Stimulated activated CD8-positive, alpha-beta memory T cell treated with anti-CD3 and anti-CD28 coated beads, Interleukin-4, amount 100 ng/mL, for 24 hours (primary cell): ENCODE results near the gene ARPC5.
"Not testable (repeated sequence)": the region's sequence is repeated elsewhere in the genome, so short reads cannot be mapped to it uniquely, and the experiment has no call there.

ENCODE experiments used
- DNase-seq: peaks from one replicate; pipeline ENCODE4 v3.0.0-alpha.2; 2020; ENCODE audit warnings: low read depth

Gene ARPC5

GRCh38 chr1:183646776-183647175 is 11.2 kb upstream of the ARPC5 start:
- DNase-seq, result no peak

GRCh38 chr1:183645531-183645930 is 9.9 kb upstream of the ARPC5 start:
- DNase-seq, result no peak

- no peak for DNase-seq
Measured at GRCh38 chr1:183642166-183642565, 6.6 kb upstream of the ARPC5 start.

- no peak for DNase-seq
Measured at GRCh38 chr1:183640193-183640592, 4.6 kb upstream of the ARPC5 start.

GRCh38 chr1:183638649-183639387 is 3.2 kb upstream of the ARPC5 start:
- no peak for DNase-seq

- no peak for DNase-seq
Measured at GRCh38 chr1:183636783-183637182, 1.2 kb upstream of the ARPC5 start.

GRCh38 chr1:183636334-183636682 is 725 bp upstream of the ARPC5 start:
- DNase-seq, result no peak

GRCh38 chr1:183635099-183635605 is 431 bp downstream of the ARPC5 start:
- DNase-seq, result no peak

- no peak for DNase-seq
Measured at GRCh38 chr1:183634429-183635065, 1.0 kb downstream of the ARPC5 start.

GRCh38 chr1:183633676-183634343 is 1.8 kb downstream of the ARPC5 start:
- DNase-seq, result no peak

GRCh38 chr1:183632964-183633363 is 2.6 kb downstream of the ARPC5 start:
- DNase-seq, result no peak

- no peak for DNase-seq
Measured at GRCh38 chr1:183632114-183632513, 3.5 kb downstream of the ARPC5 start.

GRCh38 chr1:183630748-183631147 is 4.8 kb downstream of the ARPC5 start:
- DNase-seq, result no peak

GRCh38 chr1:183628537-183628936 is 7.0 kb downstream of the ARPC5 start:
- no peak for DNase-seq

- DNase-seq, result not testable (repeated sequence)
Measured at GRCh38 chr1:183626236-183626635, 9.3 kb downstream of the ARPC5 start.

GRCh38 chr1:183622884-183623785 is 12.4 kb downstream of the ARPC5 start:
- no peak for DNase-seq

GRCh38 chr1:183622013-183622412 is 13.6 kb downstream of the ARPC5 start:
- no peak for DNase-seq

- DNase-seq, result no peak
Measured at GRCh38 chr1:183620311-183620710, 15.3 kb downstream of the ARPC5 start.

GRCh38 chr1:183619781-183620180 is 15.8 kb downstream of the ARPC5 start:
- DNase-seq, result no peak

GRCh38 chr1:183618202-183618601 is 17.4 kb downstream of the ARPC5 start:
- not testable (repeated sequence) for DNase-seq

GRCh38 chr1:183612975-183613374 is 22.6 kb downstream of the ARPC5 start:
- not testable (repeated sequence) for DNase-seq

- DNase-seq, result no peak
Measured at GRCh38 chr1:183612407-183612806, 23.2 kb downstream of the ARPC5 start.
